Fibroblast of lung (primary cell): ENCODE results near the gene ARHGEF4.

ENCODE experiments used
- EZH2 ChIP-seq: IDR thresholded peaks from 2 replicates; pipeline ENCODE4 v1.5.1; 2012; ENCODE audit warnings: low read length, control low read depth, mild to moderate bottlenecking; ENCODE audit errors: missing control alignments
- TF ChIP-seq, protein P1 (sequence below), 2 donors: IDR thresholded peaks in 1 of 2; conservative IDR thresholded peaks in 1 of 2; 1 replicate in 1 of 2; 2 replicates in 1 of 2; pipeline ENCODE4 v1.5.1; 2011 to 2012; ENCODE audit warnings: low read length in 2 of 2, control low read depth in 1 of 2, inconsistent platforms in 1 of 2, low read depth in 1 of 2, mild to moderate bottlenecking in 1 of 2

DNA sequence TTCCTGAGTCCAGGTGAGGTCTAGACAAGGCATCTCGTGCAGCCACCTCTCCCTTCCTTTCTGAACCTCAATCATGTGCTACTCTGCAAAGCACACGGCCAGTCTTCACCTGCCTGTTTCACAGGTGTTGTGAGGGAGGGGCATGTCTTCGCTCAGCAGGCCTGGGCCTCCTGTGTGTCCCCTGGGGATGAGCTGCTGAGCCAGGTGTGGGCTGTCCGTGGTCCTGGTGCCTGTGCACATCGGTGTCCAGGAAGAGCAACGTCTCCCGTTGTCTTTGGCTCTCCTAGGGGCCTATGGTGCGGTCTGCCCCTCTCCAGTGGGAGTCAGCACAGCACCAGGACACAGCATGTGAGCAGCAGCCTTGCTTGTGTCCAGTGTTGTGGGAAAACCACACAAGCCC, 16.7 kb downstream of the ARHGEF4 start:
- TF ChIP-seq, protein P1, sequence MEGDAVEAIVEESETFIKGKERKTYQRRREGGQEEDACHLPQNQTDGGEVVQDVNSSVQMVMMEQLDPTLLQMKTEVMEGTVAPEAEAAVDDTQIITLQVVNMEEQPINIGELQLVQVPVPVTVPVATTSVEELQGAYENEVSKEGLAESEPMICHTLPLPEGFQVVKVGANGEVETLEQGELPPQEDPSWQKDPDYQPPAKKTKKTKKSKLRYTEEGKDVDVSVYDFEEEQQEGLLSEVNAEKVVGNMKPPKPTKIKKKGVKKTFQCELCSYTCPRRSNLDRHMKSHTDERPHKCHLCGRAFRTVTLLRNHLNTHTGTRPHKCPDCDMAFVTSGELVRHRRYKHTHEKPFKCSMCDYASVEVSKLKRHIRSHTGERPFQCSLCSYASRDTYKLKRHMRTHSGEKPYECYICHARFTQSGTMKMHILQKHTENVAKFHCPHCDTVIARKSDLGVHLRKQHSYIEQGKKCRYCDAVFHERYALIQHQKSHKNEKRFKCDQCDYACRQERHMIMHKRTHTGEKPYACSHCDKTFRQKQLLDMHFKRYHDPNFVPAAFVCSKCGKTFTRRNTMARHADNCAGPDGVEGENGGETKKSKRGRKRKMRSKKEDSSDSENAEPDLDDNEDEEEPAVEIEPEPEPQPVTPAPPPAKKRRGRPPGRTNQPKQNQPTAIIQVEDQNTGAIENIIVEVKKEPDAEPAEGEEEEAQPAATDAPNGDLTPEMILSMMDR (conservative IDR thresholded peaks at IDR 0.05 in 1 of 2, IDR thresholded peaks at IDR 0.05 in 1 of 2; ENCODE audit: low read depth in 1 of 2, low read length in 2 of 2): no peak
- no peak for TF ChIP-seq EZH2
